ENCODE results near the gene AQP5. TPM values are rescaled to one million over a fixed set of nuclear protein-coding genes. Genes with fewer than 3 reads are reported as not detected.

Gene AQP5
- total RNA-seq, 4 donors from 2014 or later: not detected

DNA sequence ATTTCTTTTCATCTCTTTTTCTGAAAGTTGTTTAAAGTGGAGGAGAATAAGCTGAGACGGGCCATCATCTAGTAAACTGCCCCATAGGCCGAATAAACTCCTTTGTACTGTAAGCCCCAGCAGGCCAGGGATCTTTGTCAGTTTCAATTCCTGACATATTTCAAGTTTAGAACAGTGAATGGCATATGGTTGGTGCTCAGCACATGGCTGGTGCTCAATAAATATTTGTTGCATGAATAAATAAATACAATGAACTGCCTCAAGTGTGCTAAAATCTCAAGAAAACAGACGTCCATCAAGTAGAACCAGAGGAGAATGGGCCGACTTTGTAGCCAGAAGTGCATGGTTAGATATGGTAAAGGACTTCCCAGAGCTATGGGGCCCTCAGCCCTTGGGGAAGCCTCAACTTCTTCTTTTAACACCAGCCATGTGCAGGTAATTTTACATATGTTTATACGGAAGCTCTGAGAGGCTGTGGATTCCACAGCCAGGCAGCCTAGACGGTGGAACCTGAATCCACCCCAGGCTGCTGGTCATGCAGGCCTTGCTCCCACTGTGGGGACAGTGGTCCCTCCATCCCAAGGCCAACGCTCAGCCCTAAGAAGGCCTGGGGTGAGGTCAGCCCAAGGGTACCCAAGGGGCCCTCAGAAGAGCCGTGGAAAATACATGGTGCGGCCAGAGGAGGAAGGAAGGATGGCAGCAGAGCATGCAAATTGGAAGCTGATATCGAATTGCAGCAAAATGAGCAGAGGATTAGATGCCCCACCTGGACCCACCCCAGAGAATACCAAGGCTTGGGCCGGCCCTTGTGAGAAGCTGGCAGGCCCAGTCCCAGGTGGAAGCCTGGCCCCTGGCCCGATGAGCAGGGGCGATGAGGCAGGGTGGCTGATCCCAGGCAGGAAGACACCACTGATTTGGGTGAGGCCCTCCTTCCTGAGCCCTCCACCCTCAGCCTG lies 19.8 kb upstream of the AQP5 start:
- DNase-seq (ENCODE audit: low spot score) (no peak), ATAC-seq (ENCODE audit: low FRiP score) (no peak)
- TF ChIP-seq, protein P1, sequence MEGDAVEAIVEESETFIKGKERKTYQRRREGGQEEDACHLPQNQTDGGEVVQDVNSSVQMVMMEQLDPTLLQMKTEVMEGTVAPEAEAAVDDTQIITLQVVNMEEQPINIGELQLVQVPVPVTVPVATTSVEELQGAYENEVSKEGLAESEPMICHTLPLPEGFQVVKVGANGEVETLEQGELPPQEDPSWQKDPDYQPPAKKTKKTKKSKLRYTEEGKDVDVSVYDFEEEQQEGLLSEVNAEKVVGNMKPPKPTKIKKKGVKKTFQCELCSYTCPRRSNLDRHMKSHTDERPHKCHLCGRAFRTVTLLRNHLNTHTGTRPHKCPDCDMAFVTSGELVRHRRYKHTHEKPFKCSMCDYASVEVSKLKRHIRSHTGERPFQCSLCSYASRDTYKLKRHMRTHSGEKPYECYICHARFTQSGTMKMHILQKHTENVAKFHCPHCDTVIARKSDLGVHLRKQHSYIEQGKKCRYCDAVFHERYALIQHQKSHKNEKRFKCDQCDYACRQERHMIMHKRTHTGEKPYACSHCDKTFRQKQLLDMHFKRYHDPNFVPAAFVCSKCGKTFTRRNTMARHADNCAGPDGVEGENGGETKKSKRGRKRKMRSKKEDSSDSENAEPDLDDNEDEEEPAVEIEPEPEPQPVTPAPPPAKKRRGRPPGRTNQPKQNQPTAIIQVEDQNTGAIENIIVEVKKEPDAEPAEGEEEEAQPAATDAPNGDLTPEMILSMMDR (IDR thresholded peaks at IDR 0.05): no peak

DNA sequence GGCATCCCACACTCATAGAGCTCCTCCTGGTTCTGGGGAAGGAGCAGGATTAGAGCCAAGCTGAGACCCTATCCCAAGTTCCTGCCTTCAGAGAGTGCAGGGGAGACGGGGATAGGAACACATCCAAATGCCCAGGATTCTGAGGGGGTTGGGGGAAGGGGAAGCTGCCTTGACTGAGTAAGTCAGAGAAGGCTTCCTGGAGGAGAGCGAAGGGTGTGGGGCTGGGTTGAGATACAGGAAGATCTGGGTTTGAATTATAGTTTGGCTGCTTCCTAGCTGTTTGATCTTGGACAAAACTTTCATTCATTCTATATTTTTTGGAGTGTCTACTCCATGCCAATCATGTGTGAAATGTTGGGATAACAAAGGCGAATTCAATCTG lies 19.2 kb upstream of the AQP5 start:
- DNase-seq (ENCODE audit: low spot score) (no peak), ATAC-seq (ENCODE audit: low FRiP score) (no peak)
- TF ChIP-seq, protein P1 (IDR thresholded peaks at IDR 0.05): no peak

DNA sequence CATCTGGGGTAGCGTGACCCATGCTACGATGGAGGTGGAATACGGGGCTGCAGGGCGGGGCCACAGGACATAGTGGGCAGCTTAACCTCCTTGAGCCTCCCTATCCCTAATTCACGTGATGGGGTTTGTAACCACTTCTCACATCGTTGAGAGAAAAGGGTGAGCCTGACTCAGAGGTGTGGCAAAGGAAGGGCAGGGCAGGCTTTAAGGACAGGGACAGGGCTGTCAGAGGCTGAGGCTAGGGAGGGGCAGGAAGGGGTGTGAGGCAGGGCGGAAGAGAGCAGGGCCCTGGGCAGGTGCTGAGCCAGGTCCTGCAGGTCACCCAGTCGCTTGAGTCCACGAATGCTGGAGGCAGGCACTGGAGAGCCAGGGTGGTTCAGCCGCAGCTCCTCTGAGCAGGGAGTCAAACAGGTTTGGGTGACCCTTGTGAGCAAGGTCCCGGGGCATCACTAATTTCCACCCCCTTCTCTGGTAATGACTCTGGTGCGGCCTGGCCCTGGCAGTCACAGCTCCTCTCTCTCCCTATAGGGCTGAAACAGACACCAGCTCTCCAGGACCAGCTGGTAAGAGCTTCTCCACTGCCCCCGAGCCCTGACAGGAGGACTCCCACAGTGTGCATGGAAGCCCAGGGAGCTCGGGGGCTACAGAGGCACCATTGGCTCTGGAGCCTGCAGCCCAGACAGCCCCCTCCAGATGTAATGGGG lies 18.6 kb upstream of the AQP5 start:
- TF ChIP-seq, protein P1 (IDR thresholded peaks at IDR 0.05): no peak
- DNase-seq (ENCODE audit: low spot score) (no peak), ATAC-seq (ENCODE audit: low FRiP score) (no peak)

DNA sequence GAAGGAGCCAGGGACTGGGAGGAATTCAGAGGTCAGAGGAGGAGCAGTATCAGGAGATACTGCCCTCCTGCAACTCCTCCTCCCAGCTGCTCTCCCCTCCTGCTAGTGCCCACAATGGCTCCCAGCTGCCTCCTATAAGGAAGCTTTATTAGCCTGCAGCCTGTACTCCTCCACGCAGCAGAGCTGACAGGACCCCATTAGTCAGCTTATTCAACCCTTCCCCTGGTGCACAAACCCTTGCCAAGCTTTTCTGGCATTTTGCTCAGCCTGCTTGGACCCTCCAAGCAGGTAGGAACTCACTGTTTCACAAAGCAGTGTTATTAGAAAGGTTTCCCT lies 18.1 kb upstream of the AQP5 start:
- TF ChIP-seq, protein P1 (IDR thresholded peaks at IDR 0.05): no peak
- ATAC-seq (ENCODE audit: low FRiP score) (no peak), DNase-seq (ENCODE audit: low spot score) (no peak)

DNA sequence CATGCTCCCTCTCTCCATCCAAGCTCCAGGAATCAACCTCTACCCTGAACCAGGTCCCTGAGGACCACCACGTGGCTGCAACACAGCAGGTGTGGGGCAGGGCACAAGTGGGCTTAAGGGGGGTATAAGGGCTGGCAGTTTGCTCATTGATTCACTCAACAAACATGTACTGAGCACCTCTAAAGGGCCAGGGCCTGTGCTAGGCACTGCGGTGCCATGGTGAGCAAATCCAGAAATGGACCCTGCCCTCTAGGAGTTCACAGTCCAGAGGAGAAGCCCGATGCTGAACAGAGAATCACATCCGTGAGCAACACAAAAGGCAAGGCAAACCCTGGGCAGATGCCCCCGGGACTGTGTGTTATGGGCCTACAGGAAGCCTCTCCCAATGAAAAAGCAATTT lies 17.6 kb upstream of the AQP5 start:
- ATAC-seq (ENCODE audit: low FRiP score): no peak
- TF ChIP-seq, protein P1 (IDR thresholded peaks at IDR 0.05): no peak
- no peak for DNase-seq (ENCODE audit: low spot score)

DNA sequence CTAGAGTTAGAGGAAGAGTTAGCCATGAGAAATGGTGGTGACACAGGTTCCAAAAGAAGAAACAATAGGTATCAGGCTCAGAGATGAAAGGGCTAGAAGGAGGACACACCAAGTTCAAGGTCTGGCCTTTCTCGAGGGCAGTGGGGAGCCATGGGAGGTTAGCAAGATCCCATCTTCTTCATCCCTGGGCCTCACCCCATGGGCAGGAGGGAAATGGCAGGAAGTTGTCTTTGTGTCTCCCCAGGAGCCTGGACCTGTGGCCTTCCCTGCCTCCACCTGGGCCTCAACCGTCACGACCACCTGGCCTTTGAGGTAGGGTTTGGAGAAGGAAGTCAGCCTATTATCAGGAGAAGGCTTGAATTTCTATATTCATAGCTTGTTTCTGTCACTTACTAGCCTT lies 17.0 kb upstream of the AQP5 start:
- TF ChIP-seq, protein P1 (IDR thresholded peaks at IDR 0.05): no peak
- ATAC-seq (ENCODE audit: low FRiP score) (no peak), DNase-seq (ENCODE audit: low spot score) (no peak)
